Measurements from ENCODE around the gene NFKBIZ. TPM values are rescaled to one million over a fixed set of nuclear protein-coding genes. Genes with fewer than 3 reads are reported as not detected.

Gene NFKBIZ
- total and polyA plus RNA-seq, 2 donors (not counting 1 experiment from before 2014, with no cell fraction given): 14.7 to 38.8 TPM

DNA sequence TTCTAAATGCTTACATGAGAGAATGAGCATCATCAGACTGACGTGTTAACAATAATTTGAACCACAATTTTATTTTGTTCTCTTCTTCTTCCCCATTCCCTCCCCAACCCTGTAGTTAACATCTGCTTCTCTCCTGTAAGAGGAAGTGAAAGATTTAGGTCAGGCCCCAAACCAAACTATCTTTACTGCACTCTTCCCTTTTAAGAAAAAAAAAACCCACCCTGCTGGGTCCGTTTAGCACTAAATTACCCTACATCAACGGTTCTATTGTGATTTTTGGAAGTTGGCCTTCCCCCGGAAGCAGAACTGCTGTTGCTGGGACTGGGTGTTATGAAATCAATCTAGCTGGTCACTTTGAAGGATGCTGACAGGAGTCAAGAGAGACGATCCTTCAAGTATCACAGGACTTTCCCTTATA is 49.4 kb downstream of the NFKBIZ start:
- Histone ChIP-seq H3K36me3 (ENCODE audit: control insufficient read depth, insufficient read depth, low read length) (no peaks in the 10 kb centered on the region), H3K27me3 (ENCODE audit: control insufficient read depth, insufficient read depth, low read length) (no peaks in the 10 kb centered on the region), H4K20me1 (ENCODE audit: control insufficient read depth, extremely low read depth, insufficient read depth, low read length) (no peaks in the 10 kb centered on the region), H2AFZ (ENCODE audit: low read length) (no peak overlapping the region), H3K4me3 (replicated peaks in 1 of 4; ENCODE audit: control extremely low read depth in 1 of 4, insufficient read depth in 1 of 4, low read depth in 3 of 4, low read length in 4 of 4) (no peak overlapping the region), H3K79me2 (ENCODE audit: control insufficient read depth, insufficient read depth, low read length) (no peaks in the 10 kb centered on the region), H3K27ac (ENCODE audit: insufficient read depth, low read length) (no peak overlapping the region), H3K4me1 (ENCODE audit: control insufficient read depth, extremely low read depth, insufficient read depth, low read length) (peaks cover 5% of the 10 kb centered on the region), H3K4me2 (ENCODE audit: extremely low read depth, insufficient read depth, low read length) (no peak overlapping the region), H3K9ac (ENCODE audit: insufficient read depth, low read length) (no peak overlapping the region), H3K9me3 (ENCODE audit: control insufficient read depth, insufficient read depth, low read depth, low read length) (no peaks in the 10 kb centered on the region)
- no peak for DNase-seq (ENCODE audit: low read depth in 2 of 2)
- no peak for TF ChIP-seq EZH2 (IDR thresholded peaks at IDR 0.05; ENCODE audit: low read length, missing control alignments)
- TF ChIP-seq, protein P1, sequence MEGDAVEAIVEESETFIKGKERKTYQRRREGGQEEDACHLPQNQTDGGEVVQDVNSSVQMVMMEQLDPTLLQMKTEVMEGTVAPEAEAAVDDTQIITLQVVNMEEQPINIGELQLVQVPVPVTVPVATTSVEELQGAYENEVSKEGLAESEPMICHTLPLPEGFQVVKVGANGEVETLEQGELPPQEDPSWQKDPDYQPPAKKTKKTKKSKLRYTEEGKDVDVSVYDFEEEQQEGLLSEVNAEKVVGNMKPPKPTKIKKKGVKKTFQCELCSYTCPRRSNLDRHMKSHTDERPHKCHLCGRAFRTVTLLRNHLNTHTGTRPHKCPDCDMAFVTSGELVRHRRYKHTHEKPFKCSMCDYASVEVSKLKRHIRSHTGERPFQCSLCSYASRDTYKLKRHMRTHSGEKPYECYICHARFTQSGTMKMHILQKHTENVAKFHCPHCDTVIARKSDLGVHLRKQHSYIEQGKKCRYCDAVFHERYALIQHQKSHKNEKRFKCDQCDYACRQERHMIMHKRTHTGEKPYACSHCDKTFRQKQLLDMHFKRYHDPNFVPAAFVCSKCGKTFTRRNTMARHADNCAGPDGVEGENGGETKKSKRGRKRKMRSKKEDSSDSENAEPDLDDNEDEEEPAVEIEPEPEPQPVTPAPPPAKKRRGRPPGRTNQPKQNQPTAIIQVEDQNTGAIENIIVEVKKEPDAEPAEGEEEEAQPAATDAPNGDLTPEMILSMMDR (conservative IDR thresholded peaks at IDR 0.05 in 1 of 2, IDR thresholded peaks at IDR 0.05 in 1 of 2; ENCODE audit: low read depth in 1 of 2, low read length in 2 of 2): no peak

DNA sequence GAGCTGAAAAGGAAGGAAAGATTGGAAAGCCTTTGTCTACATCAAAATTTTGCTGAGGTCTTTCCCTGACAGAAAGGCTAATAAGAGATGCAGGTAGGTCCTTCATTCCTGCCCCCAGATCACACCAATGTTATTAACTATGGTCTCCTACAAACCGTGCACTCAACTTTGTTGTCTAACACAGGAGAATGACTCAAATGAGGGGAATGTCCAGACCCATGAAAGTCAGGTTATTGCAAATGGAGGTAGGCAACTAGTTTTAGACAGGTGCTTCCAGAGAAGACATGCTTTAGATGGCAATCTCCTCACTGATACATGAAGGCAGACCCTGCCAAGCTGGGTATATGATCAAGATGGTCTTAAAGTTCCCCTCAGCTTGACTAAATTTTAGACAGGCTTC is 51.0 kb downstream of the NFKBIZ start:
- TF ChIP-seq, protein P1 (conservative IDR thresholded peaks at IDR 0.05 in 1 of 2, IDR thresholded peaks at IDR 0.05 in 1 of 2; ENCODE audit: low read depth in 1 of 2, low read length in 2 of 2): no peak
- TF ChIP-seq EZH2 (IDR thresholded peaks at IDR 0.05; ENCODE audit: low read length, missing control alignments): no peak
- Histone ChIP-seq H3K79me2 (ENCODE audit: control insufficient read depth, insufficient read depth, low read length) (no peaks in the 10 kb centered on the region), H3K4me2 (ENCODE audit: extremely low read depth, insufficient read depth, low read length) (no peak overlapping the region), H3K4me3 (replicated peaks in 1 of 4; ENCODE audit: control extremely low read depth in 1 of 4, insufficient read depth in 1 of 4, low read depth in 3 of 4, low read length in 4 of 4) (no peak overlapping the region), H2AFZ (ENCODE audit: low read length) (no peak overlapping the region), H4K20me1 (ENCODE audit: control insufficient read depth, extremely low read depth, insufficient read depth, low read length) (no peaks in the 10 kb centered on the region), H3K9ac (ENCODE audit: insufficient read depth, low read length) (no peak overlapping the region), H3K27ac (ENCODE audit: insufficient read depth, low read length) (no peak overlapping the region), H3K27me3 (ENCODE audit: control insufficient read depth, insufficient read depth, low read length) (no peaks in the 10 kb centered on the region), H3K4me1 (ENCODE audit: control insufficient read depth, extremely low read depth, insufficient read depth, low read length) (peaks cover 5% of the 10 kb centered on the region), H3K36me3 (ENCODE audit: control insufficient read depth, insufficient read depth, low read length) (no peaks in the 10 kb centered on the region), H3K9me3 (ENCODE audit: control insufficient read depth, insufficient read depth, low read depth, low read length) (no peaks in the 10 kb centered on the region)
- DNase-seq (ENCODE audit: low read depth in 2 of 2): no peak

DNA sequence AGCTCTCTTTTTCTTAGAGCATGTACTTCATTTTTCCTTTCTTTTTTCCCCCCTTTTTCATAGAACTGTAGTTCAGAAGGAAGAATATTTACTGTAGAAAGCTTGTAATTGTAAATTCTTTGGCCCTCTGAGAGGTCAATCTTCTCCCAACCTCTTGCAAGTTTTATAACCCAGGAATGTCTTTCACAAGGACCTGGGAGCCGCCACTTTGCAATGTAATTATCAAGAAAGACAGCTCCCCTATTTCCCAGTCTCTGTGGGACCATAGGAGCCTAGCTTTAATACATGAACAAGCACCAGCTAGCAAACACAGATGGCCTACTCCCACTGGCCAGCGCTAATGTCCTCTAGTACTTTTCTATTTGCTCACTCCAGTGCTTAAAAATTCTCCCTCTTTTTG is 51.4 kb downstream of the NFKBIZ start:
- no peak overlapping the region for H3K4me3 ChIP-seq (replicated peaks in 1 of 4; ENCODE audit: control extremely low read depth in 1 of 4, insufficient read depth in 1 of 4, low read depth in 3 of 4, low read length in 4 of 4)
- no peaks in the 10 kb centered on the region for H3K27me3 ChIP-seq (ENCODE audit: control insufficient read depth, insufficient read depth, low read length)
- no peaks in the 10 kb centered on the region for H3K79me2 ChIP-seq (ENCODE audit: control insufficient read depth, insufficient read depth, low read length)
- TF ChIP-seq, protein P1 (conservative IDR thresholded peaks at IDR 0.05 in 1 of 2, IDR thresholded peaks at IDR 0.05 in 1 of 2; ENCODE audit: low read depth in 1 of 2, low read length in 2 of 2): no peak
- no peak for TF ChIP-seq EZH2 (IDR thresholded peaks at IDR 0.05; ENCODE audit: low read length, missing control alignments)
- DNase-seq (ENCODE audit: low read depth in 2 of 2): no peak
- H3K36me3 ChIP-seq (ENCODE audit: control insufficient read depth, insufficient read depth, low read length): no peaks in the 10 kb centered on the region
- H3K9ac ChIP-seq (ENCODE audit: insufficient read depth, low read length): no peak overlapping the region
- no peaks in the 10 kb centered on the region for H4K20me1 ChIP-seq (ENCODE audit: control insufficient read depth, extremely low read depth, insufficient read depth, low read length)
- H2AFZ ChIP-seq (ENCODE audit: low read length): no peak overlapping the region
- peaks cover 5% of the 10 kb centered on the region for H3K4me1 ChIP-seq (ENCODE audit: control insufficient read depth, extremely low read depth, insufficient read depth, low read length)
- no peaks in the 10 kb centered on the region for H3K9me3 ChIP-seq (ENCODE audit: control insufficient read depth, insufficient read depth, low read depth, low read length)
- no peak overlapping the region for H3K27ac ChIP-seq (ENCODE audit: insufficient read depth, low read length)
- no peak overlapping the region for H3K4me2 ChIP-seq (ENCODE audit: extremely low read depth, insufficient read depth, low read length)
